ENCODE data around the gene ANKRD2. TPM values are rescaled to one million over a fixed set of nuclear protein-coding genes. Genes with fewer than 3 reads are reported as not detected.

The ANKRD2 gene
- total RNA-seq, 4 donors from 2014 or later = not detected

- no peak for TF ChIP-seq CTCF (IDR thresholded peaks at IDR 0.05; ENCODE audit: low read depth)
Measured at GRCh38 chr10:97532935-97533671, 39.5 kb upstream of the ANKRD2 start.

- no peak for TF ChIP-seq CTCF (IDR thresholded peaks at IDR 0.05; ENCODE audit: low read depth)
Measured at GRCh38 chr10:97533888-97534287, 38.7 kb upstream of the ANKRD2 start.

- no peak for TF ChIP-seq CTCF (IDR thresholded peaks at IDR 0.05; ENCODE audit: low read depth)
Measured at GRCh38 chr10:97534746-97535367, 37.7 kb upstream of the ANKRD2 start.

GRCh38 chr10:97537186-97537869, 35.3 kb upstream of the ANKRD2 start:
- no peak for TF ChIP-seq CTCF (IDR thresholded peaks at IDR 0.05; ENCODE audit: low read depth)

- TF ChIP-seq CTCF (IDR thresholded peaks at IDR 0.05; ENCODE audit: low read depth) = no peak
Measured at GRCh38 chr10:97538411-97538810, 34.2 kb upstream of the ANKRD2 start.

- TF ChIP-seq CTCF (IDR thresholded peaks at IDR 0.05; ENCODE audit: low read depth) = no peak
Measured at GRCh38 chr10:97538839-97539238, 33.7 kb upstream of the ANKRD2 start.

GRCh38 chr10:97539523-97540200, 32.9 kb upstream of the ANKRD2 start:
- no peak for TF ChIP-seq CTCF (IDR thresholded peaks at IDR 0.05; ENCODE audit: low read depth)

All from subcutaneous adipose tissue (tissue), 4 donors.